ENCODE measurements around the gene PRKCB.

DNA sequence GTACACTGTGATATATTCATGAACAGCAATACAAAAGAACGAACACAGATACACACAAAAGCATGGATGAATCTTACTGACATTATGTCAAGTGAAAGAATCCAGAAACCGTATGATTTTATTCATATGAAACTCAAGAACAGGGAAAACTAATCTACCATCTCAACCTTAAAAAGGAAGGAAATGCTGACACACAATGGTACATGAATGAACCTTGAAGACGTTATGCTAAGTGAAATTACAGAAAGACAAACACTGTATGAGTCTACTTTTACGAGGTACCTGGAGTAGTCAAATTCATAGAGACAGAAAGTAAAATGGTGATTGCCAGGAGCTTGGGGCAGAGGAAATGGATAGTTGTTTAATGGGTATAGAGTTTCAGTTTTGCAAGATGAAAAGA is 8.7 kb upstream of the PRKCB start:
- TF ChIP-seq, protein P1, sequence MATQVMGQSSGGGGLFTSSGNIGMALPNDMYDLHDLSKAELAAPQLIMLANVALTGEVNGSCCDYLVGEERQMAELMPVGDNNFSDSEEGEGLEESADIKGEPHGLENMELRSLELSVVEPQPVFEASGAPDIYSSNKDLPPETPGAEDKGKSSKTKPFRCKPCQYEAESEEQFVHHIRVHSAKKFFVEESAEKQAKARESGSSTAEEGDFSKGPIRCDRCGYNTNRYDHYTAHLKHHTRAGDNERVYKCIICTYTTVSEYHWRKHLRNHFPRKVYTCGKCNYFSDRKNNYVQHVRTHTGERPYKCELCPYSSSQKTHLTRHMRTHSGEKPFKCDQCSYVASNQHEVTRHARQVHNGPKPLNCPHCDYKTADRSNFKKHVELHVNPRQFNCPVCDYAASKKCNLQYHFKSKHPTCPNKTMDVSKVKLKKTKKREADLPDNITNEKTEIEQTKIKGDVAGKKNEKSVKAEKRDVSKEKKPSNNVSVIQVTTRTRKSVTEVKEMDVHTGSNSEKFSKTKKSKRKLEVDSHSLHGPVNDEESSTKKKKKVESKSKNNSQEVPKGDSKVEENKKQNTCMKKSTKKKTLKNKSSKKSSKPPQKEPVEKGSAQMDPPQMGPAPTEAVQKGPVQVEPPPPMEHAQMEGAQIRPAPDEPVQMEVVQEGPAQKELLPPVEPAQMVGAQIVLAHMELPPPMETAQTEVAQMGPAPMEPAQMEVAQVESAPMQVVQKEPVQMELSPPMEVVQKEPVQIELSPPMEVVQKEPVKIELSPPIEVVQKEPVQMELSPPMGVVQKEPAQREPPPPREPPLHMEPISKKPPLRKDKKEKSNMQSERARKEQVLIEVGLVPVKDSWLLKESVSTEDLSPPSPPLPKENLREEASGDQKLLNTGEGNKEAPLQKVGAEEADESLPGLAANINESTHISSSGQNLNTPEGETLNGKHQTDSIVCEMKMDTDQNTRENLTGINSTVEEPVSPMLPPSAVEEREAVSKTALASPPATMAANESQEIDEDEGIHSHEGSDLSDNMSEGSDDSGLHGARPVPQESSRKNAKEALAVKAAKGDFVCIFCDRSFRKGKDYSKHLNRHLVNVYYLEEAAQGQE (tag by site-specific recombination; IDR thresholded peaks at IDR 0.05): no peak
- TF ChIP-seq ZNF274 (IDR thresholded peaks at IDR 0.05; ENCODE audit: low read length): no peak
- TF ChIP-seq ZNF274 (tag by site-specific recombination; IDR thresholded peaks at IDR 0.05; ENCODE audit: borderline replicate concordance): no peak
- TF ChIP-seq, protein P2, sequence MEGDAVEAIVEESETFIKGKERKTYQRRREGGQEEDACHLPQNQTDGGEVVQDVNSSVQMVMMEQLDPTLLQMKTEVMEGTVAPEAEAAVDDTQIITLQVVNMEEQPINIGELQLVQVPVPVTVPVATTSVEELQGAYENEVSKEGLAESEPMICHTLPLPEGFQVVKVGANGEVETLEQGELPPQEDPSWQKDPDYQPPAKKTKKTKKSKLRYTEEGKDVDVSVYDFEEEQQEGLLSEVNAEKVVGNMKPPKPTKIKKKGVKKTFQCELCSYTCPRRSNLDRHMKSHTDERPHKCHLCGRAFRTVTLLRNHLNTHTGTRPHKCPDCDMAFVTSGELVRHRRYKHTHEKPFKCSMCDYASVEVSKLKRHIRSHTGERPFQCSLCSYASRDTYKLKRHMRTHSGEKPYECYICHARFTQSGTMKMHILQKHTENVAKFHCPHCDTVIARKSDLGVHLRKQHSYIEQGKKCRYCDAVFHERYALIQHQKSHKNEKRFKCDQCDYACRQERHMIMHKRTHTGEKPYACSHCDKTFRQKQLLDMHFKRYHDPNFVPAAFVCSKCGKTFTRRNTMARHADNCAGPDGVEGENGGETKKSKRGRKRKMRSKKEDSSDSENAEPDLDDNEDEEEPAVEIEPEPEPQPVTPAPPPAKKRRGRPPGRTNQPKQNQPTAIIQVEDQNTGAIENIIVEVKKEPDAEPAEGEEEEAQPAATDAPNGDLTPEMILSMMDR (tag by site-specific recombination; IDR thresholded peaks at IDR 0.05): no peak
- no peak for TF ChIP-seq ZNF23 (tag by site-specific recombination; IDR thresholded peaks at IDR 0.05; ENCODE audit: borderline replicate concordance)
- no peak for TF ChIP-seq ZIC2 (tag by site-specific recombination; IDR thresholded peaks at IDR 0.05)

All from HEK293 (cell line).